ENCODE data around the gene MCEMP1. TPM values are rescaled to one million over a fixed set of nuclear protein-coding genes. Genes with fewer than 3 reads are reported as not detected.

MCEMP1 gene, protein sequence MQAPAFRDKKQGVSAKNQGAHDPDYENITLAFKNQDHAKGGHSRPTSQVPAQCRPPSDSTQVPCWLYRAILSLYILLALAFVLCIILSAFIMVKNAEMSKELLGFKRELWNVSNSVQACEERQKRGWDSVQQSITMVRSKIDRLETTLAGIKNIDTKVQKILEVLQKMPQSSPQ
- not detected in 2 replicates for total RNA-seq

GRCh38 chr19:7676854-7677253 lies at the start of gene MCEMP1:
Gene MCEMP1 (plus strand): TSS chr19:7677090. CDS start chr19:7677121, 31 bp downstream.

GRCh38 chr19:7629347-7630054 lies 47.4 kb upstream of the MCEMP1 start, which contains the start of the genes PET100 and XAB2:
Gene PET100 (plus strand): TSS chr19:7629793. CDS start chr19:7629834, 41 bp downstream.
Gene XAB2 (minus strand): TSS chr19:7629545. CDS start chr19:7629527, 18 bp downstream.

DNA sequence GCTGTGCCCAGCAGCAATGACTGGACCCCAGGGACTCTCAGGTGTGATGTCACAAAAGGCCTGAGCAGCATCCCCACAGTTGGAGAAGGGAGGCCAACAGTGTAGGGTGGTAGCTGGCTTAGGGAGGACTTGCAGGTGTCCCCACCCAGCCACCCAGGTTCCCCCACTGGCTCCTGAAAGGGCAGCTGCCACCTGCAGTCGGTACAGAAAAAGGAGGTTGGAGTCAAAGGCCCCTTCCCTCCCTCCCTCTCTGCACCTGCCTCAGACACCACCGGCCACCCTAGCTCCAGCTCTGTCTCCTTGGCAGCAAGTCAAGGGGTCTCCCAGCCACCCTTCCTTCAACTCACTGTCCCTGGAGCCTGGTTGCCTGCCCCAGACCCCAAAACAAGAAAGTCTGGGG lies 43.2 kb upstream of the MCEMP1 start, which contains the start of gene PCP2:
Gene PCP2, minus strand, starts transcription at position 22 of the 400 bp plus-strand sequence. CDS start 262 bp downstream, outside the sequence.

GRCh38 chr19:7636691-7637373 lies 40.1 kb upstream of the MCEMP1 start, which contains the start of gene STXBP2:
Gene STXBP2 (plus strand): TSS chr19:7637110. CDS start chr19:7637150, 40 bp downstream.

GRCh38 chr19:7668842-7669241 lies 8.0 kb upstream of the MCEMP1 start, which contains the start of gene RETN:
Gene RETN (plus strand): TSS chr19:7669049. CDS start chr19:7669327, 278 bp downstream.

DNA sequence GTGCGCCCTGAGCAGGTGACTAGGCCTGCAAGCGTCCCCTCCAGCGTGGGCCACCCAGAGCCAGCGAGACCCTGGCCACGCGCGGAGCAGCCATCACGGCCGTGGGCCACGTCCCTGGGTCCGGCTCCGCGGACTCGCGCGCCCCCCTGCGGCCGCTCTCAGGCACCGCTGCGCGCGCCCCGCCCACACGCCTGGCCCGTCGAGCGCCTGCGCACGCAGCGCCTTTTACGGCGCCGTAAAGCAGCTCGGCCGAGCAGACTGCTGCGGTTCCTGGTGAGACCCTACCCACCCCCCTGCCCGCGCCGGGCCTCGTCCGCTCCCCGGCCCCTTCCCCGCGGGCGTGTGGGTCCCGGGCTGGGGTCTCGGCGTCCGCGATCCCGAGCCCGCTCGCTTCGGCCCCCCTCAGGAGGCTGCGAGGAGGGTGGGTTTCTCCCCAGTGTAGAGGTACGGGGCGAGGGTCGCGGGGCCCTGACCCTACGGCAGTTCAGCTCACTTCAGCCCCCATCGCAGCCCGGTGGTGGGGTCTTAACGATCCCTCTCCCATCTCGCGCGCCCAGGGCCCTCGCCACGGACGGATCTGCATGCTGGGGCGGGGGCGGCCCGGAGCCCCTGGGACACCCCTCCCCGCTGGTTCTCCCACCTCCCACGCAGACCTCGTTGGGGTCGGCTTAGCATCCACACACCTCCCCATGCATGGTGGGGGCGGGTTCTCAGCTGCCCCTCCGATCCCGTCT lies 3.9 kb downstream of the MCEMP1 start, which contains the start of gene TRAPPC5:
Gene TRAPPC5, plus strand, starts transcription at position 228 of the 734 bp plus-strand sequence. CDS start 1,421 bp downstream, outside the sequence.

GRCh38 chr19:7701654-7702457 lies 25.0 kb downstream of the MCEMP1 start, which contains the start of gene FCER2:
Gene FCER2 (minus strand): TSS chr19:7702131. CDS start chr19:7699760, 2,371 bp downstream.

Other genes with a start within 250 kb of the MCEMP1 start
- gene PEX11G, start 188.1 kb upstream of the MCEMP1 start, total RNA-seq = 4.2 and 5.2 TPM in 2 replicates
- 48.0 and 122 TPM in 2 replicates for gene ZNF358, start 161.0 kb upstream of the MCEMP1 start, total RNA-seq
- gene MCOLN1, start 154.5 kb upstream of the MCEMP1 start, total RNA-seq = 3.5 and 10.4 TPM in 2 replicates
- 114 and 136 TPM in 2 replicates for gene PNPLA6, start 141.4 kb upstream of the MCEMP1 start, total RNA-seq
- 0.65 TPM in 1 of 2 replicates, not detected in the other for gene CAMSAP3, start 81.2 kb upstream of the MCEMP1 start, total RNA-seq
- 42.0 and 69.7 TPM in 2 replicates for gene XAB2, start 47.5 kb upstream of the MCEMP1 start, total RNA-seq
- gene PET100, start 47.3 kb upstream of the MCEMP1 start, total RNA-seq = 17.3 and 18.4 TPM in 2 replicates
- gene PCP2, start 43.4 kb upstream of the MCEMP1 start, total RNA-seq = not detected in 2 replicates
- gene STXBP2, start 40.0 kb upstream of the MCEMP1 start, total RNA-seq = 12.3 and 28.7 TPM in 2 replicates
- gene RETN, start 8.0 kb upstream of the MCEMP1 start, total RNA-seq = not detected in 2 replicates
- 112 and 152 TPM in 2 replicates for gene TRAPPC5, start 3.7 kb downstream of the MCEMP1 start, total RNA-seq
- not detected in 2 replicates for gene FCER2, start 25.0 kb downstream of the MCEMP1 start, total RNA-seq
- not detected in 2 replicates for gene CLEC4G, start 55.0 kb downstream of the MCEMP1 start, total RNA-seq
- gene CD209, start 70.4 kb downstream of the MCEMP1 start, total RNA-seq = not detected in 2 replicates
- gene CLEC4M, start 86.2 kb downstream of the MCEMP1 start, total RNA-seq = not detected in 2 replicates
- gene EVI5L, start 153.1 kb downstream of the MCEMP1 start, total RNA-seq = 13.8 and 15.0 TPM in 2 replicates
- not detected in 2 replicates for gene PRR36, start 197.3 kb downstream of the MCEMP1 start, total RNA-seq
- gene LRRC8E, start 211.4 kb downstream of the MCEMP1 start, total RNA-seq = 3.5 and 5.7 TPM in 2 replicates
- gene MAP2K7, start 226.8 kb downstream of the MCEMP1 start, total RNA-seq = 10.0 and 17.1 TPM in 2 replicates
- 6.3 and 8.9 TPM in 2 replicates for gene TGFBR3L, start 237.7 kb downstream of the MCEMP1 start, total RNA-seq
- 46.0 and 47.4 TPM in 2 replicates for gene SNAPC2, start 243.2 kb downstream of the MCEMP1 start, total RNA-seq
- 4.3 and 7.1 TPM in 2 replicates for gene CTXN1, start 249.0 kb downstream of the MCEMP1 start, total RNA-seq

All from epithelial cell of alveolus of lung (primary cell).